Adrenal gland (tissue), 12 donors: Measurements from ENCODE around the gene KCNMA1. TPM values are rescaled to one million over a fixed set of nuclear protein-coding genes. Genes with fewer than 3 reads are reported as not detected.

Experiments
- DNase-seq, 7 donors: peaks; one replicate each; pipeline ENCODE4 v3.0.0-alpha.2; 2019 to 2020
- H3K27ac ChIP-seq, 5 donors: fragments of 200-600 bp; sonication (generic) in 4 of 5; 1 replicate in 3 of 5; 2 replicates in 2 of 5; pipeline versions ENCODE4 v1.5.1 to v1.8.0; 2016 to 2020; ENCODE audit warnings: mild to moderate bottlenecking in 1 of 5
- H3K27me3 ChIP-seq: fragments of 200-600 bp; 2 replicates; pipeline ENCODE4 v1.8.0; 2021
- H3K36me3 ChIP-seq, 2 donors: fragments of 200-600 bp; replicated peaks in 1 of 2; 1 replicate in 1 of 2; 2 replicates in 1 of 2; pipeline versions ENCODE4 v1.5.1 to v1.8.0; 2018 to 2022
- H3K4me1 ChIP-seq, 2 donors: fragments of 200-600 bp; replicated peaks in 1 of 2; 1 replicate in 1 of 2; 2 replicates in 1 of 2; pipeline versions ENCODE4 v1.5.1 to v1.8.0; 2018 to 2021
- H3K4me3 ChIP-seq, 4 donors: fragments of 200-600 bp; sonication (generic) in 3 of 4; one replicate each; pipeline ENCODE4 v1.5.1; 2016 to 2018
- H3K9me3 ChIP-seq, 3 donors: fragments of 200-600 bp; sonication (generic) in 1 of 3; replicated peaks in 1 of 3; 1 replicate in 2 of 3; 2 replicates in 1 of 3; pipeline versions ENCODE4 v1.5.1 to v1.8.0; 2016 to 2021
- CTCF ChIP-seq, 6 experiments: fragments of 450-650 bp in 4 of 6; fragments of 200-600 bp in 2 of 6; sonication (generic) in 1 of 6; IDR thresholded peaks; 1 replicate in 5 of 6; 2 replicates in 1 of 6; pipeline versions ENCODE4 v1.5.1 to v1.8.0; 2016 to 2021; ENCODE audit warnings: antibody characterized with exemption in 6 of 6, mild to moderate bottlenecking in 2 of 6, moderate library complexity in 1 of 6
- POLR2A ChIP-seq, 2 donors: fragments of 450-650 bp; IDR thresholded peaks; one replicate each; pipeline ENCODE4 v1.6.1; 2017; ENCODE audit warnings: antibody characterized with exemption in 2 of 2, mild to moderate bottlenecking in 2 of 2, moderate library complexity in 1 of 2
- WGBS, 4 donors: extraction: QIAGEN DNeasy Blood & Tissue Kit in 2 of 4; methylation state at CpG; one replicate each; pipeline versions ENCODE4 v1.1.5 to v1.1.7; 2013 to 2017; 5-methylcytosine and 5-hydroxymethylcytosine counted together
- intact Hi-C, 2 donors: fragments of 100-400 bp; cut with DNase I; formaldehyde crosslinking; loops; one replicate each; pipeline versions ENCODE4 v1.14.1 to v1.15.0; 2022 to 2023
- polyA plus RNA-seq, 3 donors: library from polyadenylated mRNA; stranded (reverse); fragments of 200-250 nt in 2 of 3; fragments of 350-450 nt in 1 of 3; fragmentation: Illumina TruSeq in 1 of 3; extraction: RNeasy Lipid Tissue Mini Kit (QIAGEN cat#74804) in 1 of 3; gene quantifications; one replicate each; pipeline ENCODE4 v1.2.3, GENCODE V29; 2013 to 2014
- total RNA-seq, 9 donors: library from RNA; depleted of rRNA in 4 of 9; stranded (reverse); fragments of >200 nt in 4 of 9; fragments of 120-200 nt in 1 of 9; fragmentation: NEBNext Ultra II Directional in 1 of 9; extraction: Animal tissue kit (Norgen Biotek cat#: 25700) in 1 of 9; gene quantifications; one replicate each; pipeline versions ENCODE4 v1.1.0 to v1.2.4, GENCODE V29; 2013 to 2023
- donor health status: healthy with polysubstance abuse.
- donor health status: Bipolar disorder and iron deficiency.
- donor health status: DM: yes; HTN: yes; CAD: no.
- donor health status: DM: no; HTN: no; CAD: no.
- donor health status: DM: no; HTN: no; CAD: no.
- donor health status: DM: yes; HTN: yes; CAD: no.

Gene KCNMA1
- total and polyA plus RNA-seq, 12 donors = 6.4 to 37.7 (median 13.4) TPM

GRCh38 chr10:76864922-76865321 lies 772.7 kb downstream of the KCNMA1 start:
- 91 to 100% (median 93%) methylated on average over 1 of the region's 1 CpG for WGBS, 4 donors
- Histone ChIP-seq H3K9me3 (no peaks in the 10 kb centered on the region), H3K4me3 (no peak overlapping the region), H3K36me3 (no peaks in the 10 kb centered on the region), H3K27me3 (no peaks in the 10 kb centered on the region), H3K4me1 (no peaks in the 10 kb centered on the region), H3K27ac (no peak overlapping the region)
- no peak for DNase-seq
- intact Hi-C loops = no loop called here
- TF ChIP-seq CTCF (IDR thresholded peaks at IDR 0.05) (no peak), POLR2A (IDR thresholded peaks at IDR 0.05) (no peak)

- intact Hi-C loops = no loop called here
- no peak overlapping the region for H3K4me3 ChIP-seq
- WGBS, 4 donors = 84 to 89% (median 86%) methylated on average over 1 of the region's 1 CpG
- H3K4me1 ChIP-seq = no peaks in the 10 kb centered on the region
- no peaks in the 10 kb centered on the region for H3K9me3 ChIP-seq
- TF ChIP-seq CTCF (IDR thresholded peaks at IDR 0.05) = no peak
- H3K27me3 ChIP-seq = no peaks in the 10 kb centered on the region
- no peak for DNase-seq
- H3K36me3 ChIP-seq = no peaks in the 10 kb centered on the region
- H3K27ac ChIP-seq = no peak overlapping the region
Measured at GRCh38 chr10:76858721-76859120, 778.9 kb downstream of the KCNMA1 start.

GRCh38 chr10:76840802-76841201 lies 796.8 kb downstream of the KCNMA1 start:
- intact Hi-C loops = no loop called here
- no peaks in the 10 kb centered on the region for H3K9me3 ChIP-seq
- H3K27ac ChIP-seq = no peak overlapping the region
- no peak overlapping the region for H3K4me3 ChIP-seq
- TF ChIP-seq POLR2A (IDR thresholded peaks at IDR 0.05) (no peak), CTCF (IDR thresholded peaks at IDR 0.05) (no peak)
- H3K27me3 ChIP-seq = peaks cover 12% of the 10 kb centered on the region
- H3K4me1 ChIP-seq = no peaks in the 10 kb centered on the region
- no peak for DNase-seq
- WGBS, 4 donors = 85 to 95% (median 88%) methylated on average over 8 of the region's 8 CpGs
- H3K36me3 ChIP-seq = no peaks in the 10 kb centered on the region

- no peaks in the 10 kb centered on the region for H3K36me3 ChIP-seq
- peaks cover 12% of the 10 kb centered on the region for H3K27me3 ChIP-seq
- no peak for TF ChIP-seq POLR2A (IDR thresholded peaks at IDR 0.05)
- no peak for TF ChIP-seq CTCF (IDR thresholded peaks at IDR 0.05)
- no peak overlapping the region for H3K4me3 ChIP-seq
- intact Hi-C loops = no loop called here
- H3K27ac ChIP-seq = no peak overlapping the region
- 50 to 55% (median 53%) methylated on average over 3 of the region's 3 CpGs for WGBS, 4 donors
- DNase-seq = no peak
- no peaks in the 10 kb centered on the region for H3K4me1 ChIP-seq
- H3K9me3 ChIP-seq = no peaks in the 10 kb centered on the region
Measured at GRCh38 chr10:76839276-76839675, 798.3 kb downstream of the KCNMA1 start.
